ENCODE data around the gene TNS2.
"Not testable (repeated sequence)": the region's sequence is repeated elsewhere in the genome, so short reads cannot be mapped to it uniquely, and the experiment has no call there.

Gene TNS2, protein sequence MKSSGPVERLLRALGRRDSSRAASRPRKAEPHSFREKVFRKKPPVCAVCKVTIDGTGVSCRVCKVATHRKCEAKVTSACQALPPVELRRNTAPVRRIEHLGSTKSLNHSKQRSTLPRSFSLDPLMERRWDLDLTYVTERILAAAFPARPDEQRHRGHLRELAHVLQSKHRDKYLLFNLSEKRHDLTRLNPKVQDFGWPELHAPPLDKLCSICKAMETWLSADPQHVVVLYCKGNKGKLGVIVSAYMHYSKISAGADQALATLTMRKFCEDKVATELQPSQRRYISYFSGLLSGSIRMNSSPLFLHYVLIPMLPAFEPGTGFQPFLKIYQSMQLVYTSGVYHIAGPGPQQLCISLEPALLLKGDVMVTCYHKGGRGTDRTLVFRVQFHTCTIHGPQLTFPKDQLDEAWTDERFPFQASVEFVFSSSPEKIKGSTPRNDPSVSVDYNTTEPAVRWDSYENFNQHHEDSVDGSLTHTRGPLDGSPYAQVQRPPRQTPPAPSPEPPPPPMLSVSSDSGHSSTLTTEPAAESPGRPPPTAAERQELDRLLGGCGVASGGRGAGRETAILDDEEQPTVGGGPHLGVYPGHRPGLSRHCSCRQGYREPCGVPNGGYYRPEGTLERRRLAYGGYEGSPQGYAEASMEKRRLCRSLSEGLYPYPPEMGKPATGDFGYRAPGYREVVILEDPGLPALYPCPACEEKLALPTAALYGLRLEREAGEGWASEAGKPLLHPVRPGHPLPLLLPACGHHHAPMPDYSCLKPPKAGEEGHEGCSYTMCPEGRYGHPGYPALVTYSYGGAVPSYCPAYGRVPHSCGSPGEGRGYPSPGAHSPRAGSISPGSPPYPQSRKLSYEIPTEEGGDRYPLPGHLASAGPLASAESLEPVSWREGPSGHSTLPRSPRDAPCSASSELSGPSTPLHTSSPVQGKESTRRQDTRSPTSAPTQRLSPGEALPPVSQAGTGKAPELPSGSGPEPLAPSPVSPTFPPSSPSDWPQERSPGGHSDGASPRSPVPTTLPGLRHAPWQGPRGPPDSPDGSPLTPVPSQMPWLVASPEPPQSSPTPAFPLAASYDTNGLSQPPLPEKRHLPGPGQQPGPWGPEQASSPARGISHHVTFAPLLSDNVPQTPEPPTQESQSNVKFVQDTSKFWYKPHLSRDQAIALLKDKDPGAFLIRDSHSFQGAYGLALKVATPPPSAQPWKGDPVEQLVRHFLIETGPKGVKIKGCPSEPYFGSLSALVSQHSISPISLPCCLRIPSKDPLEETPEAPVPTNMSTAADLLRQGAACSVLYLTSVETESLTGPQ (N-terminal part only)

DNA sequence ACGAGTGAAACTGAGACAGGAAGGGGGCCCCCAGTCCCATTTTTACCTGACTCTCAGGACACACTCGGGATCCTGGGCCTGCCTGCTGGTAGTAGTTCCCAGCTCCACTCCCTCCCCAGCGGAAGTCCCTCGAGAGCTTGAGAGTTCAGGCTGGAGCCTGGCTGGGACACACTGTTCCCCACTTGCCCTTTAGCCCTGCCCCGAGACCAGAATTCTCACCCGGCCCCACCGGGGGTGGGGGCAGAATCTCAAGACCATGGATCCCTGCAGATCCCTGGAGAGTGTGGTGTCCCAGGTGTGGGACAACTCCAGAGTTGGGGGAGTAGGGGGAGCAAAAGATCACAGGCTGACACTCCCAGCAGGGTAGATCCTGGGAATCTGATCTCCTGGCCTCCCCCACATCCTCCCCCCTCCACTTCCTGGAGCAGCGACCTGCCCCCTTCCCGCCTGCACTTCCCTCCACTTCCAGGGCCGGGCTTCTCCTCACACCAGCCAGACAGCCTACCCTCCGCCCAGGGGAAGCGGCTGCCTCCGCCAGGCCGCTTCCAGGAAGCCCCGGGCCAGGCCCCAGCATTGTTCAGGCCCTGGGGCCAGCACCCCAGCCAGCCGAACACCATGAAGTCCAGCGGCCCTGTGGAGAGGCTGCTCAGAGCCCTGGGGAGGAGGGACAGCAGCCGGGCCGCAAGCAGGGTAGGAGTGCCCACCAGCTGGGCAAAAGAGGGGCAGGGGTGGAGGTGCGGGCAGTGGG, at the start of gene TNS2:
TNS2 (plus strand) TSS at position 495 of the 748 bp plus-strand sequence; CDS start at position 616, 121 bp downstream.
- DNase-seq (ENCODE audit: low read depth in 2 of 2), result no peak

DNA sequence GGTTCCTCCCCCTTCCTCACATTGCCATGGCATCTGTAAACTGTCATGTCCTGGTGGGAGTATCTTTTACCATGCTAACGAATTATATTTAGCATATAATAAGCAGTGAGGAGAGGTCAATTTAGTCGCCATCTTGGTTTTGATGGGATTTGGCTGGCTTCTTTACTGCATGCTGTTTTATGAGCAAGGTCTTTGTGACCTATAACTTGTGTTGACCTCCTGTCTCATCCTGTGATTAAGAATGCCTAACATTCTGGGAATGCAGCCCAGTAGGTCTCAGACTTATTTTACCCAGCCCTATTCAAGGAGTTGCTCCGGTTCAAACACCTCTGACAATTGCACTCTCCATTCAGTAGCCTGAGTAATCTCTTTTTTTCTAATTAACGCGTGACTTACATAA, 45.7 kb upstream of the TNS2 start:
- DNase-seq (ENCODE audit: low read depth in 2 of 2), result no peak

DNA sequence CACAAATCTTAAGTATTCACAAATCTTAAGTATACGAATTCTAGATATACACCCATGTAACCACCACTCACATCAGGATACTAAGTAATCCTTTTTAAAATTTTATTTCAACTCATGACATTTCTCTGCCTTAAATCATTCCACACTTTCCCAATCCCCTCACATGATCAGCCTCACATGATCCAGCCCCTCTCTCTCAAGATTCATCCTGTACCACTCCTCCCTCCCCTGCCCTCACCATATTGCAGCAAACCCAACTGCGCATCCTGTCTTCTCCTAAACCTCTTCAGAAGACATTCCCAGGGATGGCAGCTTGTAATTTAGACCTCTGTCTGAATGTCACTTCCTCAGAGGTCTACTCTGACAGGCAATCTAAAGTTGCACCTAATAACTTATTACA, 45.3 kb upstream of the TNS2 start:
- DNase-seq (ENCODE audit: low read depth in 2 of 2), result no peak

DNA sequence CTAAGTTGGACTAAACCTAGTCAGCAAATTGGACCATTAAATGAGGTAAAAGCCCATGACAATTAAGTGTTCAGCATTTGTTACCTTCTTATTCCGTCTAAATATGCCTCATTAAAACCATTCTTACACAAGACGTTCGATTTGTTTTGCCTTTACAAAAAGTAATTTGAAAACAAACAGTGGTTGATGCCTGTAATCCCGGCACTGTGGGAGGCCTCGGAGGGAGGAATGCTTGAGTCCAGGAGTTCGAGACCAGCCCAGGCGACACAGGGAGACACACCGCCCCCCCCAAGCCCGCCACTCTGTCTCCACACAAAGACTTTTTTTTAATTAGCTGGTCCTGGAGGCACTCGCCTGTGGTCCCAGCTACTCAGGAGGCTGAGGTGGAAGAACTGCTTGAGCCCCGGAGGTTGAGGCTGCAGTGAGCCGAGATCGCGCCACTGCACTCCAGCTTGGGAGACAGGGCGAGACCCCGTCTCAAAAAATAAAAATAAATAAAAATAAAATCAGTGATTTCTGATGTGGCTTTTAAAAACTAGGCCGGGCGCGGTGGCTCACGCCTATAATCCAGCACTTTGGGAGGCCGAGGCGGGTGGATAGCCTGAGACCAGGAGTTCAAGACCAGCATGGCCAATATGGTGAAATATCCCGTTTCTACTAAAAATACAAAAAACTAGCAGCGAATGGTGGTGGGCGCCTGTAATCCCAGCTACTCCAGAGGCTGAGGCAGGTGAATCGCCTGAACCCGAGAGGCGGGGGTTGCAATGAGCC, 44.5 kb upstream of the TNS2 start:
- no peak for DNase-seq (ENCODE audit: low read depth in 2 of 2)

DNA sequence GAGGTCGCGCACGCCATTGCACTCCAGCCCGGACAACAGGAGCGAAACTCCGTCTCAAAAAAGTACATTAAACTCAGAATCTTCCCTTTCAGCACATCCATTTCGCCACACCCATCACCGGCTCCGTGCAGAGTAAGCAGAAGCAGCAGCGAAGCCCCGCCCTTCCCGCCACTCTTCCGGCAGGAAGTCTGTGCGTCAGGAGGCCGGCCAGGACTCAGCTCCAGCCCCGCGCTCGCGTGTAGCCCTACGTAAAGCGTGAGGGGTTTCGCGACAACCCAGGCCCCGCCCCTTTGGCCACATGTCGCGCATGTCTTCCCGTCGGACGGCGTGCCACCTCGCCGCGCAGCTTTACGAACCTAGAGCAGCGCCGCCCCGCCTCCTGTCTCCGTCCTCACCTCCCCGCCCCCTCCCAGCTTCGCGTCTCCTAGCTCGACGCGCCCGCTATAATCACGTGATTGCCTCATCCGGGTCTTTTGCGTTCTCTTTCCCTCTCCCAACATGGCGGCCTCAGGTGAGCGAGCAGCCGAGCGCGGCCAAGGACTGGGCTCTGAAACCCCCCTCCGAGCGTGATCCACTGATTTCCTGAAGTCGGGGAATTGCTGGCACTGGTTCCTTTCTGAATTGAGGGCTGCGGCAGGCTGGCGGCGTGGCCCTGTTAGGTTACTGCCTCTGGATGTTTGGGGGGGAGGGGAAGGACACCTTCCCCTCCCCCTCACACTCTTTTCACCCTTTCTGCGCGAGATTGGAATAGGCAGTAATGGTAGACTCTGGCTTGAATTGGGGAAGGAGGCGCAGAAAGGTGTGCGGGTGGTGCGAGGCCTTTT, 43.7 kb upstream of the TNS2 start, which contains the start of gene EIF4B:
EIF4B (plus strand) TSS at position 471 of the 824 bp plus-strand sequence; CDS start at position 499, 28 bp downstream.
- DNase-seq (ENCODE audit: low read depth in 2 of 2), result peak; percentile 100

DNA sequence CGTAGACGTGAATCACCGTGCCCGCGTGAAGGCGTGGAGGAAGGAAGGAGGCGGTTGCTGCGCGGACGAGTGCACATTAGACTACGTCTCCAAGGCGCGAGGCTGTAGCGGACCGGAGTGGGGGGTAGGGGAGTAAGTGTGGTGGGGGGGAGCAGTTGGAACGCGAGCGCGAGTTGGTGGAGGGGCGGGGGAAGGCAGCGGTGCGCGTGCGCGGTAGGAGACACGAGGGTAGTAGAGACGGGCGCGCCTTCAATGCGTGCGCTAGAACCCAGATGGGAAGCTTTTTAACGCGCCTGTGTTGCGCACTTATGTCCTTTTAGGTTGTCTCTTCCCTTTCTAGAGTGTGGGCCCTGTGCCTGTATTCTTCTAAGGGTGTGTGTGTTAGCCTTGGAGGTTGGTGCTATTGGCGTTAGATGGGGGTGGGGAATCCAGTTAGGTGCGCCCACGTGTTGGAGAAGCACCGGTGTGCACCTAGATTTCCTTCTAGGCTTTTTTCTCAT, 43.0 kb upstream of the TNS2 start:
- DNase-seq (ENCODE audit: low read depth in 2 of 2), result peak; percentile 71 to 79

DNA sequence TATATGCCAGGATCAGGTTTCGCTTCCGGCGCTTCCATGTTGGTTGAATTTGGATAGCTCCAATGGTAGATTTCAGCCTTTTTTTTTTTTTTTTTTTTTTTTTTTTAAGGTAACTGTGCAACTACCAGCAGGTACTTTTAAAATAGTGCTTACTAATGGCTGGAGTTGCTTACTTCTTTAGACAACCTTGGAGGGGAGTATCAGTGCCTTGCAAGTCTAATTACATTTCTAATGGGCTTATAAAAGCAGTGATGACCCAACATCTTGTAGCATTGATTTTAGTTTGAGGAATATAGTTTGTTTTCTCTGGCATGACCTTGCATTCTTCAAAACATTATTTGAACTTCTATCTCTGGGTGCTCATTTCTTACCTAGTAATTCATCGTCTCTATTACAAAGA, 42.5 kb upstream of the TNS2 start:
- no peak for DNase-seq (ENCODE audit: low read depth in 2 of 2)

DNA sequence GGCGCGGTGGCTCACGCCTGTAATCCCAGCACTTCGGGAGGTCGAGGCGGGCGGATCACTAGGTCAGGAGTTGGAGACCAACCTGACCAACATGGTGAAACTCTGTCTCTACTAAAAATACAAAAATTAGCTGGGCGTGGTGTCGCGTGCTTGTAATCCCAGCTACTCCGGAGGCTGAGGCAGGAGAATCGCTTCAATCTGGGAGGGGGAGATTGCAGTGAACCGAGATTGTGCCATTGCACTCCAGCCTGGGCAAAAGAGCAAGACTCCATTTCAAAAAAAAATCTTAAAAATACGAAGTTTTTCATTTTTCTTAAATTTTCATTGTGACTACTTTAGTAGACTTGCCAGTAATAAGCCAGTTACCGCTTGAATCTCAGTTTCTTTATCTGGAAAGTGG, 41.1 kb upstream of the TNS2 start:
- not testable (repeated sequence) for DNase-seq (ENCODE audit: low read depth in 2 of 2)

DNA sequence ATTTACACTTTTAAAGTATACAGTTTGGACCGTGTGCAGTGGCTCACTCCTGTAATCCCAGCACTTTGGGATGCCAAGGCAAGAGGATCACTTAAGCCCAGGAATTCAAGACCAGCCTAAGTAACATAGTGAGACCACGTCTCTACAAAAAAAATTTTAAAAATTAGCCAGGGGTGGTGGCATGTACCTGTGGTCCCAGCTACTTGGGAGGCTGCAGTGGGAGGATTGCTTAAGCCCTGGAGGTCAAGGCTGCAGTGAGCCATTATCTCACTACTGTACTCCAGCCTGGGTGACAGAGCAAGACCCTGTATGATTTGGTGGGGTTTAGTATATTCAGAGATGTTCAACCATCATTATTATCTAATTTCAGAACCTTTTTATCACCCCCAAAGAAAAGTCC, 38.9 kb upstream of the TNS2 start:
- DNase-seq (ENCODE audit: low read depth in 2 of 2), result no peak

DNA sequence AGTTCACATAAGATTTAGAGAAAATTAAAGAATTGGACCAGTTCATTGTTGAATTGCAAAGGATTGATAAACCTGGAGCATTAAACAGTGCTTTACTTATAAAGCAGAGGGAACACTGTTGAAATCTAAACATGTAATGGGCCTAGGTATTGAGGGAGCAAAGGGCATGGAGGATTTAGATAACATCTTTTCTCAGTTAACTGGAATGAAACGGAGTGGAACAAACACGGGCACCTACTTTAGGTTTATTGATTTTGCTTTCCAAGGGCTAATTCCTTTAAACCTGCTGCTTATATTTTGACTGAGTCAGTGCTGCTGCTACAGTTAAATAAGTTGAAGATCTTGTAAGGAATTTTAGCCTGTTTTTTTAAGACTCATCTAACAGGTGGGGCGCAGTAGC, 38.0 kb upstream of the TNS2 start:
- DNase-seq (ENCODE audit: low read depth in 2 of 2), result no peak

DNA sequence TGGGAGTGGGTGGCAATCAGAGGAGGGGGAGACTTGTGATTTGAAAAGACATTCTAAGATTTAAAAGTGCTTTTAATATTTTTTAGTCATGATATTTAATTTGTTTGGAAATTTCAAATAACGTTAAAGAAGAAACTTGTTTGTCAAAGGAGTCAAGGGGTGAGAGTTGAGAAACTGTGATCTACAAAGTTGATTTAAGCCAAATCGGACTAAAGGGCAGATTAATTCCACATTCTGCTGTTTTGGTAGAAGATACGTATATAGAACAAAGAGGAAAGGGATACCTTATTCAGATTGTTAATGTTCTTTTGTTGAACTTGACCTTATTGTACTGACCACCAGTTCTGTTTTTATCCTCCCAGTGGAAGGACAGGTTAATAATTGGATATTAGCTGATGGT, 36.9 kb upstream of the TNS2 start:
- no peak for DNase-seq (ENCODE audit: low read depth in 2 of 2)

DNA sequence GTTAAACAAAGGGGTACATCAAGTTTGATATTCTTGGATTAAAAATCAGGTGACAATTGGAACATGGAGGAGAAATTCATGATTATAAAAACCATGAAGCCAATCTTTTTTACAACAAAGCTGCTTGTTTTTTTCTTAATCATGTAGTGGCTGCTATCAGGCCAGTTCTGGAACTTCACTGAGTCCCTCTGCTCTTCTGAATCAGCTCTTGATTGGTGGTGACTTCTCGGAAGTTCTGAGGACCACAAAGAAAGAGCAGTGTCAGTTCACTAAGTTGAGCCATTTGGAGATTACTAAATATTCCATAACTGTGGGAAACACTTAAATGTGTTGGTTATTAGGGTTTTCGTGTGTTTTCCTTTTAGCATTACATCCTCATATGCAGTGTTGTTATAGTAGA, 35.2 kb upstream of the TNS2 start:
- no peak for DNase-seq (ENCODE audit: low read depth in 2 of 2)

DNA sequence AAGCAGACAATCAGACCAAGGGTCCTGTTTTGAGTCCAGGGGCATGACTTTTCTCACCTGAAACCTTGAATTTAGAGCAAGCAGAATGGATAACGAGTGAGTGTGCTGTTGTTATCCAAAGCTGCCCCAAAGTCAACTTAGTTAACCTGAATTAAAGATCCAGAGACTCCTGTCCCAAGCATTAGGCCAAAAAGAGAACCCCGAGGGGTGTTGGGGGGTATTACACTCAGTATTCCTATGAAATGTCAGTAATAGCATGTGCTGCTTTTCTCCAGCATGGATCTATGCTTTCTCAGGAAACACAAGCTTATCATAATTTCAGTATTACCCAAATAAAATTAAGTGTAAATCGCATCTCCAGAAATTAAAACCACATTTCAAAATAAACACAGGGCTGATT, 24.6 kb upstream of the TNS2 start:
- no peak for DNase-seq (ENCODE audit: low read depth in 2 of 2)

DNA sequence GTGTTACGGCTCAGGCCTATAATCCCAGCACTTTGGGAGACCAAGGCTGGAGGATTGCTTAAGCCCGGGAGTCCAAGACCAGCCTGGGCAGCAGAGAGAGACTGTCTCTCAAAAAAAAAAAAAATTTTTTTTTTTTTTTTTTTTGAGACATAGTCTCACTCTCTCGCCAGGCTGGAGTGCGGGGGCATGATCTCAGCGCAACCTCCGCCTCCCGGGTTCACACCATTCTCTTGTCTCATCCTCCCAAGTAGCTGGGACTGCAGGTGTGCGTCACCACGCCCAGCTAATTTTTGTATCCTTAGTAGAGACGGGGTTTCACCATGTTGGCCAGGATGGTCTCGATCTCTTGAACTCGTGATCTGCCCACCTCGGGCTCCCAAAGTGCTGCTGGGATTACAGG, 22.9 kb upstream of the TNS2 start:
- not testable (repeated sequence) for DNase-seq (ENCODE audit: low read depth in 2 of 2)

DNA sequence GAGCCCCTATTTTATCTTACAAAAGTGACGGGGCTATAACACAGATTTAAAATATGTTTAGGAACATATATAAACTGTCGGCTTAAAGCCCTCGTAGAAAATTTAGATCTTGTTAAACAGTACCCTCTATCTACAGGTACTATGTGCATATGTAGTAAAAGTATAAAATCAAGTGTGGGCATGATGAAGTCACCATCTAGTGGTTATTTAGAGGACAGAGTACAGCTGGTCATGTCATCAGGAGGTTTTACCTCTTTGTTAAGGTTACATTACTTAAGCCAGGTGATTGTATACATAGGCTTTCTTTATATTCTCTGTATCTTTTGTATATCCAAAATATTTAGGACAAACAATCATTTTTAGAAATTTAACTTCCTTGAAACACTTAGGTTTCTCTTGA, 18.2 kb upstream of the TNS2 start:
- DNase-seq (ENCODE audit: low read depth in 2 of 2), result no peak

DNA sequence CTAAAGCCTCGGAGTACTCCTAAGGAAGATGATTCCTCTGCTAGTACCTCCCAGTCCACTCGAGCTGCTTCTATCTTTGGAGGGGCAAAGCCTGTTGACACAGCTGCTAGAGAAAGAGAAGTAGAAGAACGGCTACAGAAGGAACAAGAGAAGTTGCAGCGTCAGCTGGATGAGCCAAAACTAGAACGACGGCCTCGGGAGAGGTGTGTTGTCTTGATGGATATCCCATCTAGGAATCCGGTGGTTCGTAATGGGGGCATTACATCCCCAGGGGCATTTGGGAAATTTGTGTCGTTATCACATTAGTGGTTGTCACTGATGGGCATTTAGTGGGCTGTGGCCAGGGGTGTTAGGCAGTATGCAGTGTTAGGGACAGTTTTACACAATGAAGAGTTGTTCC, 16.0 kb upstream of the TNS2 start:
- not testable (repeated sequence) for DNase-seq (ENCODE audit: low read depth in 2 of 2)

DNA sequence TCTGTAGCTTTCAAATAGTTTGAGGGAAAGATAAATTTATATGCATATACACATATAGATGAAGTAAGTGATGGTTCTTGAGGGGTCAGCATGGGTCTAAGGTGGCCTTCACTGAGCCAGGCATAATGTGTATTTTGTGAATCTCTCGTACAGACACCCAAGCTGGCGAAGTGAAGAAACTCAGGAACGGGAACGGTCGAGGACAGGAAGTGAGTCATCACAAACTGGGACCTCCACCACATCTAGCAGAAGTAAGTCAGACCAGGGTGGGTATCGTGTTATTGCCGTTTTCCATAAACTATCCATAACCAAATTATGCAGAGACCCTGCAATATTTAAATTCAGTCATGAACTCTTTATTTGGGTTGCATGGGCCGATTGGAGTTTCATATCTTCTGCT, 15.4 kb upstream of the TNS2 start:
- no peak for DNase-seq (ENCODE audit: low read depth in 2 of 2)

DNA sequence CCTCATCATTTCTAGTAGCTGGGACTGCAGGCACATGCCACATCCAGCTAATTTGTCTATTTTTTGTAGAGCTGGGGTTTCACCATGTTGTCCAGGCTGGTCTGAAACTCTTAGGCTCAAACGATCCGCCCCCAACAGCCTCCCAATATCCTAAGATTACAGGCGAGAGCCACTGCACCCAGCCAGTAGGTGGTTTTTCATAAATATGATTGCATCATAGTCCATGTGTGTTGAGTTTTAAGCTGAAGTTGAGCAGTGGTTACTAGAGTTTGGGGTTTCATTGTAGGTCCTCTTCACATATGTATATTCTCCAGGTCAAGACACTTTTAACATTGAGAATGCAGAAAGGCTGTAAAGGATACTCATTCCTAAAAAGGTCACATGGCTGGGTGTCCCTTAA, 13.1 kb upstream of the TNS2 start:
- no peak for DNase-seq (ENCODE audit: low read depth in 2 of 2)

DNA sequence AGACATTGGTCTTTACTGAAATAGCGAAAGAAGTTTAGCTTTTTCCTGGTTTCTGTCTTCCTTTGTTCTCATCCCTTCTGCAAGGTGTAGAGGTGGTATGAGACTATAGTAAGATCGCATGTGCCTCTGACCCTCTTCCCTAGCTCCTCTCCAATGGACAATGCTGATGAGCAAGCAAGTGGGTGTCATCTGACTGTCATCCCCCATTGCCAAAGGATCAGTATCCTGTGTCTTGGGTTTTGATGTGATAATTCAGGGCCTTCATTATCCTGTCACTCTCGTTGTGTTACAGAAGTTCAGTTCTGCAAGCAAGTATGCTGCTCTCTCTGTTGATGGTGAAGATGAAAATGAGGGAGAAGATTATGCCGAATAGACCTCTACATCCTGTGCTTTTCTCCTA, 10.0 kb upstream of the TNS2 start:
- DNase-seq (ENCODE audit: low read depth in 2 of 2), result no peak
